Ishikawa (cell line): ENCODE results near the gene SLC44A2.

Source experiments
- CEBPB ChIP-seq: IDR thresholded peaks from 2 replicates; pipeline ENCODE4 v1.6.1; 2012
- CREB1 ChIP-seq: IDR thresholded peaks from 2 replicates; pipeline ENCODE4 v1.6.1; 2012; ENCODE audit warnings: low read depth
- EGR1 ChIP-seq: IDR thresholded peaks from 2 replicates; pipeline ENCODE4 v1.6.1; 2012
- EP300 ChIP-seq: IDR thresholded peaks from 2 replicates; pipeline ENCODE4 v1.6.1; 2012; ENCODE audit warnings: borderline replicate concordance
- FOXM1 ChIP-seq: IDR thresholded peaks from 2 replicates; pipeline ENCODE4 v1.6.1; 2012; ENCODE audit warnings: low read depth, borderline replicate concordance
- NFIC ChIP-seq: IDR thresholded peaks from 2 replicates; pipeline ENCODE4 v1.6.1; 2012
- RAD21 ChIP-seq: IDR thresholded peaks from 2 replicates; pipeline ENCODE4 v1.6.1; 2012; ENCODE audit warnings: low read depth
- REST ChIP-seq: IDR thresholded peaks from 2 replicates; pipeline ENCODE4 v1.6.1; 2012; ENCODE audit warnings: low read depth, mild to moderate bottlenecking
- TAF1 ChIP-seq: IDR thresholded peaks from 2 replicates; pipeline ENCODE4 v1.6.1; 2012; ENCODE audit warnings: low read depth, mild to moderate bottlenecking
- TCF12 ChIP-seq: IDR thresholded peaks from 2 replicates; pipeline ENCODE4 v1.6.1; 2012; ENCODE audit warnings: low read depth
- TEAD4 ChIP-seq: IDR thresholded peaks from 2 replicates; pipeline ENCODE4 v1.6.1; 2012
- YY1 ChIP-seq: IDR thresholded peaks from 2 replicates; pipeline ENCODE4 v1.6.1; 2012; ENCODE audit warnings: low read depth
- ZBTB7A ChIP-seq: IDR thresholded peaks from 2 replicates; pipeline ENCODE4 v1.6.1; 2012; ENCODE audit warnings: low read depth
- TF ChIP-seq, protein P1 (sequence below): IDR thresholded peaks from 2 replicates; pipeline ENCODE4 v1.6.1; 2012
- TF ChIP-seq, protein P2 (sequence below): IDR thresholded peaks from 2 replicates; pipeline ENCODE4 v1.6.1; 2012

The SLC44A2 gene

DNA sequence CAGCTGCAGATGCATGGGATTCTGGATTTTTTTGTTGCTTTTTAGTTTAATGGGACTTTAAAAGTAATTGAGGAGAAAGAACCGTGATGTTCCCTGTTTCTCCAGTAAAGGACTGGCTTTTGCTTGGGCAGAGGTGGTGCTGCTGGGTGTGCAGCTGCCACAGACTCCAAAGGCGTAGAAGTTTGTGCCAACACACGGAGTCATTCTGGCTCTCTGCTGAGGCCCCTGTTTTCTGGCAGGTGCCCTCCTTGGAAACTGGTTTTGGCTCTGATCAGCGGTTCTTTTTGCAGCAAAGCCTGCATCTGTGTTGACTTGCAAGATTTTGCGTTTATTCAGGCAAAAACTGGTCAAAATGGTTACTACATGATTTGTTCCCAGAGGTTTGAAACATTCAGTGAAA is 59.9 kb downstream of the SLC44A2 start:
- no peak for TF ChIP-seq TCF12
- no peak for TF ChIP-seq YY1
- no peak for TF ChIP-seq EGR1
- TF ChIP-seq FOXM1: no peak
- TF ChIP-seq, protein P1, sequence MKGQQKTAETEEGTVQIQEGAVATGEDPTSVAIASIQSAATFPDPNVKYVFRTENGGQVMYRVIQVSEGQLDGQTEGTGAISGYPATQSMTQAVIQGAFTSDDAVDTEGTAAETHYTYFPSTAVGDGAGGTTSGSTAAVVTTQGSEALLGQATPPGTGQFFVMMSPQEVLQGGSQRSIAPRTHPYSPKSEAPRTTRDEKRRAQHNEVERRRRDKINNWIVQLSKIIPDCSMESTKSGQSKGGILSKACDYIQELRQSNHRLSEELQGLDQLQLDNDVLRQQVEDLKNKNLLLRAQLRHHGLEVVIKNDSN: no peak
- TF ChIP-seq CEBPB: no peak
- no peak for TF ChIP-seq NFIC
- TF ChIP-seq, protein P2, sequence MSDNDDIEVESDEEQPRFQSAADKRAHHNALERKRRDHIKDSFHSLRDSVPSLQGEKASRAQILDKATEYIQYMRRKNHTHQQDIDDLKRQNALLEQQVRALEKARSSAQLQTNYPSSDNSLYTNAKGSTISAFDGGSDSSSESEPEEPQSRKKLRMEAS: no peak
- no peak for TF ChIP-seq TAF1

- TF ChIP-seq CREB1: no peak
These were observed 60.8 kb downstream of the SLC44A2 start for GRCh38 chr19:10686193-10686592.

DNA sequence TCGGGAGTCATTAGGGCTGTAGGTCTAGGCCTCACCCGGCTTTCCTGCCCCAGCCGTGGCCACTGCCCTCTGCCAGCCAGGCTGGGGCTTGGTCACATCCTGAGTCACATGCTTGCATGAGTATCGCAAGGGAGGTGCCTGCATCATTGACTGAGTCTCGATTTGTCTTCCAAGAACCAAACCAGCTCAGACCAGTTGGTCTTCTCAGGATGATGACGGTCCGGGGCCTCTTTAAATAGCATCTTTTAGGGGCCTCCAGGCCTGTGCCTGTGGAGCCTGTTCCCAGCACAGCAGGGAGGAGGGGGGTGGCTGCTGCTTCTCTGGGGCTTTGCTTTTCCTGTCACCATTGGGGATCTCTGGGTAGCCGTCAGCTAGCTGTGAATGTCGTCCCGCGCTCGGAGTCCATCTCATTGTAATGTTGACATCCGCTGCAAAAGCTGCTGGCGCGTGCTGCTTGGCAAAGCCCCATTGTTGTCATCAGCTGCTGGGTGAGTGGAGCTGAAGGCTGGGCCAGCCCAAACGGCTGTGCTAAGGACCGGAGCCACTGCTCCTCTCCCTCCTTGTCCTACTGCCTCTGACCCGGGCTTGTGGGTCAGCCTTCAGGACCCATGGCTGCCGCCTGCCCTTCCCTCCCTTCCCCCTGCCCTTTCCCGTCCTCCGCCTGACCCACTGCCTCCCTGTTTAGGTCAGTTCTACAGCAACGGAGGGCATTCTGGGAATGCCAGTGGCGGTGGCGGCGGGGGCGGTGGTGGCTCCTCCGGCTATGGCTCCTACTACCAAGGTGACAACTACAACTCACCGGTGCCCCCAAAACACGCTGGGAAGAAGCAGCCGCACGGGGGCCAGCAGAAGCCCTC is 61.5 kb downstream of the SLC44A2 start:
- TF ChIP-seq CEBPB (no peak), TCF12 (no peak), ZBTB7A (no peak), TEAD4 (no peak), REST (no peak)

GRCh38 chr19:10687518-10688288 is 62.4 kb downstream of the SLC44A2 start:
- TF ChIP-seq, protein P1: no peak
- TF ChIP-seq TAF1 (no peak), FOXM1 (no peak), CEBPB (no peak), RAD21 (no peak), NFIC (no peak), EGR1 (no peak), YY1 (no peak), EP300 (no peak), CREB1 (no peak), ZBTB7A (no peak), TEAD4 (no peak), REST (no peak), TCF12 (no peak)
- TF ChIP-seq, protein P2: no peak

DNA sequence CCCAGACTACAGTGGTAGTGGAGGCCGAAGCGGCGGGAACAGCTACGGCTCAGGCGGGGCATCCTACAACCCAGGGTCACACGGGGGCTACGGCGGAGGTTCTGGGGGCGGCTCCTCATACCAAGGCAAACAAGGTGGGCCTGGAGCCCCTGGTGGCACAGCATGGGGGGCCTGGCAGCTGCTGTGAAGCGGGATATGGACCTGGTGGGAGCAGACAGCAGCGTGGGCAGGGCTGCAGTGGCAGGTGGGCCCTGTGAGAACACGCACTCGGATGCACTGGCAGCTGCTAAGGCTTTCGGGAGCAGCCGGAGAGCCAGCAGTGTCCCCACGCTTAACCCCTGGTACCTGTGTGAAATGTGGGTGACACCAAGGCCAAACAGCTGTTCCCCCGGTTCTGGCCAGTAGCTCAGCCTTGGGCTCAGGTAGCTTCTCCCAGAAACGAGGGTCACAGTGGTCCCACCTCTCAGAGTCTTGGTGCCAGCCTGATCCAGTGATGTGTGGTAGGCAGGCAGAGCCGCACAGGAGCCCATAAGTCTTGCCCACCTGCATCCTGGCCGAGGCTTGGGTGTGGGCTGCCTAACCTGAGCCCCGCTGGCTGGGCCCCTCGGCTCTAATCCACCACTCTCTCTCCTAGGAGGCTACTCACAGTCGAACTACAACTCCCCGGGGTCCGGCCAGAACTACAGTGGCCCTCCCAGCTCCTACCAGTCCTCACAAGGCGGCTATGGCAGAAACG is 63.4 kb downstream of the SLC44A2 start:
- TF ChIP-seq NFIC: no peak
- TF ChIP-seq REST: no peak
- no peak for TF ChIP-seq EGR1
- TF ChIP-seq RAD21: no peak
